Neuronal stem cell (in vitro differentiated cells): ENCODE measurements around the gene ADM2.

Experiments
- DNase-seq: peaks from one replicate; pipeline ENCODE4 v3.0.0-alpha.2; 2013; ENCODE audit warnings: low spot score
- H2AFZ ChIP-seq: one replicate; pipeline ENCODE4 v1.6.1; 2013; ENCODE audit warnings: mild to moderate bottlenecking, low read length, inconsistent platforms
- H2AK5ac ChIP-seq: 2 replicates; pipeline ENCODE4 v1.6.1; 2013; ENCODE audit warnings: low read depth, mild to moderate bottlenecking, inconsistent platforms, low read length, moderate library complexity, mixed read lengths
- H2BK120ac ChIP-seq: 2 replicates; pipeline ENCODE4 v1.6.1; 2013; ENCODE audit warnings: low read depth, mild to moderate bottlenecking, inconsistent platforms, low read length, moderate library complexity, mixed read lengths
- H2BK12ac ChIP-seq: one replicate; pipeline ENCODE4 v1.6.1; 2013; ENCODE audit warnings: low read length, inconsistent platforms
- H2BK15ac ChIP-seq: 2 replicates; pipeline ENCODE4 v1.6.1; 2013; ENCODE audit warnings: mild to moderate bottlenecking, low read length, inconsistent platforms, mixed read lengths
- H2BK5ac ChIP-seq: one replicate; pipeline ENCODE4 v1.6.1; 2013; ENCODE audit warnings: inconsistent platforms, mild to moderate bottlenecking, low read length, moderate library complexity
- H3K14ac ChIP-seq: one replicate; pipeline ENCODE4 v1.6.1; 2013; ENCODE audit warnings: low read length, inconsistent platforms
- H3K18ac ChIP-seq: 2 replicates; pipeline ENCODE4 v1.6.1; 2013; ENCODE audit warnings: low read length, inconsistent platforms
- H3K23ac ChIP-seq: 2 replicates; pipeline ENCODE4 v1.6.1; 2013; ENCODE audit warnings: low read depth, mild to moderate bottlenecking, mixed read lengths, low read length, inconsistent platforms; ENCODE audit not compliant: poor library complexity
- H3K27ac ChIP-seq: replicated peaks from 3 replicates; pipeline ENCODE4 v1.5.1; 2013; ENCODE audit warnings: low read length, inconsistent platforms
- H3K27me3 ChIP-seq, 3 experiments: 2 replicates each; pipeline ENCODE4 v1.6.1; 2013; ENCODE audit warnings: low read length in 3 of 3, mild to moderate bottlenecking in 2 of 3, inconsistent platforms in 1 of 3, low read depth in 1 of 3, mixed read lengths in 1 of 3, moderate library complexity in 1 of 3; ENCODE audit not compliant: control insufficient read depth in 3 of 3, insufficient read depth in 3 of 3
- H3K36me3 ChIP-seq, 2 donors: replicated peaks in 1 of 2; 2 replicates each; pipeline ENCODE4 v1.6.1; 2013; ENCODE audit warnings: low read length in 2 of 2; ENCODE audit not compliant: control insufficient read depth in 2 of 2, insufficient read depth in 2 of 2
- H3K4ac ChIP-seq: 2 replicates; pipeline ENCODE4 v1.6.1; 2013; ENCODE audit warnings: inconsistent platforms, mild to moderate bottlenecking, low read length, moderate library complexity
- H3K4me1 ChIP-seq, 2 donors: 1 replicate in 1 of 2; 2 replicates in 1 of 2; pipeline ENCODE4 v1.6.1; 2013; ENCODE audit warnings: low read length in 2 of 2, low read depth in 1 of 2; ENCODE audit not compliant: control insufficient read depth in 2 of 2, insufficient read depth in 1 of 2
- H3K4me2 ChIP-seq: one replicate; pipeline ENCODE4 v1.6.1; 2013; ENCODE audit warnings: mild to moderate bottlenecking, low read length, inconsistent platforms; ENCODE audit not compliant: insufficient read depth, poor library complexity, severe bottlenecking
- H3K4me3 ChIP-seq, 2 donors: 2 replicates each; pipeline ENCODE4 v1.5.1; 2013; ENCODE audit warnings: low read length in 2 of 2, mild to moderate bottlenecking in 2 of 2, inconsistent platforms in 1 of 2, moderate library complexity in 1 of 2
- H3K79me1 ChIP-seq: one replicate; pipeline ENCODE4 v1.6.1; 2013; ENCODE audit warnings: low read depth, mild to moderate bottlenecking, inconsistent platforms, low read length, moderate library complexity
- H3K9ac ChIP-seq: one replicate; pipeline ENCODE4 v1.6.1; 2013; ENCODE audit warnings: mild to moderate bottlenecking, low read depth, low read length, inconsistent platforms; ENCODE audit not compliant: poor library complexity
- H3K9me3 ChIP-seq, 2 donors: replicated peaks in 1 of 2; 2 replicates each; pipeline versions ENCODE3 to v1.6.1; 2013; ENCODE audit warnings: low read length in 2 of 2, mild to moderate bottlenecking in 2 of 2, inconsistent platforms in 1 of 2, low read depth in 1 of 2, mixed read lengths in 1 of 2, moderate library complexity in 1 of 2; ENCODE audit not compliant: control insufficient read depth in 2 of 2, insufficient read depth in 1 of 2
- H4K8ac ChIP-seq: one replicate; pipeline ENCODE4 v1.6.1; 2013; ENCODE audit warnings: low read depth, mild to moderate bottlenecking, inconsistent platforms, low read length, moderate library complexity
- H4K91ac ChIP-seq: one replicate; pipeline ENCODE4 v1.6.1; 2013; ENCODE audit warnings: low read length, low read depth, mild to moderate bottlenecking, inconsistent platforms; ENCODE audit not compliant: poor library complexity
- WGBS, 2 donors: extraction: QIAGEN DNeasy Blood & Tissue Kit; methylation state at CpG; one replicate each; pipeline ENCODE4 v1.1.7; 2013; ENCODE audit warnings: missing lambda C conversion rate in 2 of 2, mixed read lengths in 1 of 2; ENCODE audit not compliant: insufficient read length in 2 of 2, insufficient replicate concordance in 1 of 2; ENCODE audit errors: extremely low coverage in 2 of 2; 5-methylcytosine and 5-hydroxymethylcytosine counted together

The ADM2 gene

DNA sequence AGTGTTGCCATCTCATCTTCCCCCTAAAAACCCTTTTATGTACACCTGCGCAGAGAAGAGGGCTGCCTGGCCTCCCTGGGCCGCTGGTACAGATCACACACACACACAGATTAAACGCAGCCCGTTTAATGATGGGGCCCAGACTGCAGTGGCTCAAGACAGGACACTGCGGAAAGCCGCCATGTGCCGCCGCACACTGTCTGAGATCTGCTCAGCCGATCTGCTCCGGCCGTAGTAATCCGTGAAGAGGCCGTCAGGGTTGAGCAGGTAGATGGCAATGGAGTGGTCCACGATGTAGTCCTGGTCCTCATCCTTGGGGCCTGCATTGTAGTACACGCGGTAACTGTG is 42.1 kb downstream of the ADM2 start:
- Histone ChIP-seq H3K36me3 (peaks cover 44 to 58% of the 10 kb centered on the region in 2 donors), H4K8ac (no peak overlapping the region)

DNA sequence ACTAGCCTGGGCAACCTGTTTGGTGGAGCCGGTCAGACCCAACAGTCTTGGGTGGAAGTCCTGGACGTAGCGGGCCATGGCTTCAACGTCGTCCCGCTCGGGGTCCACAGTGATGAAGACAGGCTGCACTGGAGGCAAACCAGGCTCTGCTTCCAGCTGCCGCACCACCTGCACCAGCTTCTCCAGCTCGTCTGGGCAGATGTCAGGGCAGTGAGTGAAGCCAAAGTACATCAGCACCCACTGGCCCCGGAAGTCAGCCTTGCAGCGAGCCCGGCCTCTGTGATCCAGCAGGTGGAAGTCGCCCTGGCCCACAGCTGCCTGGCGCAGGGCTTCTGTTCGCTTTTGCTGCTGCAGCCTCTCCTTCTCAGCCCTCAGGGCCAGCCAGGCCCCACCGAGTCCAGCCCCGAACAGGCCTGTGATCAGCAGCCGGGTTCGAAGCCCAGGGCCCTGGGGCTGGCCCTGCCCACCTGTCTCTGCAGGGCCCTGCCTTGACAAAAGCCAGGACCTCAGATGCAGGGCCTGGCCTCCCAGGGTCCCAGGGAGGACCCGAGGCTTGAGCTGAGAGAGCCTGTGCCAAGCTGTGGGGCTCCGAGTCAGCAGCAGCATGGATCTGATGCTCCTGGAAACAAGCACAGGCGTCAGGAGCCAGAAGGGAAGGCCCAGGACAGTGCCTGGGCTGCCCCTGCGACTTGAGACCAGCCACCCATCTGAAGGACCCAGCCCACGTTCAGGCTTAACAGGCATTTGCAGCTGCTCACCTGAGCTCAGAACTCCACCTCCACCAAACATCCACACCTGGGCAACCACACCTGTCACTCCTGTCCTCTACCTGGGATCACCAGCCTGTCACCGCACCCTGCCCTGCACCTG is 42.7 kb downstream of the ADM2 start:
- no peak overlapping the region for H3K23ac ChIP-seq
- H3K36me3 ChIP-seq, result peaks cover 40 to 51% of the 10 kb centered on the region in 2 donors
- peak overlapping the region; percentile 74 for H3K9ac ChIP-seq
- H3K27ac ChIP-seq, result no peak overlapping the region
- peaks cover 11 to 17% of the 10 kb centered on the region in 2 donors for H3K4me1 ChIP-seq
- no peak overlapping the region for H3K4me2 ChIP-seq
- H2BK15ac ChIP-seq, result no peak overlapping the region
- H3K4me3 ChIP-seq, result peak overlapping the region; percentile 38 to 84
- H4K91ac ChIP-seq, result no peak overlapping the region
- no peak for DNase-seq
- no peak overlapping the region for H2BK5ac ChIP-seq
- peaks cover 0 to 5% (median 0%) of the 10 kb centered on the region in 3 experiments for H3K27me3 ChIP-seq
- no peak overlapping the region for H4K8ac ChIP-seq
- no peak overlapping the region for H3K14ac ChIP-seq
- H3K4ac ChIP-seq, result no peak overlapping the region
- peaks cover 12% of the 10 kb centered on the region for H3K79me1 ChIP-seq
- no CpG with 5 or more reads among the region's 25 CpGs for WGBS, 2 donors
- H3K18ac ChIP-seq, result no peak overlapping the region
- H3K9me3 ChIP-seq, result peaks cover 2 to 6% of the 10 kb centered on the region in 2 donors
- H2BK120ac ChIP-seq, result no peak overlapping the region
- H2BK12ac ChIP-seq, result no peak overlapping the region
- no peak overlapping the region for H2AK5ac ChIP-seq
- H2AFZ ChIP-seq, result no peak overlapping the region

More for the DNA sequence above, 42.1 kb downstream of the ADM2 start:
- peaks cover 12% of the 10 kb centered on the region for H3K79me1 ChIP-seq
- H3K4me2 ChIP-seq, result no peak overlapping the region
- peaks cover under 1 to 3% of the 10 kb centered on the region in 2 donors for H3K9me3 ChIP-seq
- peaks cover 11 to 17% of the 10 kb centered on the region in 2 donors for H3K4me1 ChIP-seq
- no peak overlapping the region for H2BK12ac ChIP-seq
- H3K23ac ChIP-seq, result peak overlapping the region; percentile 55
- H2BK5ac ChIP-seq, result no peak overlapping the region
- H3K27ac ChIP-seq, result no peak overlapping the region
- no peak overlapping the region for H3K14ac ChIP-seq
- H2BK15ac ChIP-seq, result no peak overlapping the region
- H3K4ac ChIP-seq, result no peak overlapping the region
- H2BK120ac ChIP-seq, result no peak overlapping the region
- peaks cover 0 to under 1% (median 0%) of the 10 kb centered on the region in 3 experiments for H3K27me3 ChIP-seq
- no CpG with 5 or more reads among the region's 16 CpGs for WGBS, 2 donors
- no peak overlapping the region for H3K9ac ChIP-seq
- no peak overlapping the region for H2AFZ ChIP-seq
- no peak overlapping the region for H3K18ac ChIP-seq
- H2AK5ac ChIP-seq, result no peak overlapping the region
- no peak overlapping the region for H3K4me3 ChIP-seq
- H4K91ac ChIP-seq, result no peak overlapping the region
- DNase-seq, result no peak

DNA sequence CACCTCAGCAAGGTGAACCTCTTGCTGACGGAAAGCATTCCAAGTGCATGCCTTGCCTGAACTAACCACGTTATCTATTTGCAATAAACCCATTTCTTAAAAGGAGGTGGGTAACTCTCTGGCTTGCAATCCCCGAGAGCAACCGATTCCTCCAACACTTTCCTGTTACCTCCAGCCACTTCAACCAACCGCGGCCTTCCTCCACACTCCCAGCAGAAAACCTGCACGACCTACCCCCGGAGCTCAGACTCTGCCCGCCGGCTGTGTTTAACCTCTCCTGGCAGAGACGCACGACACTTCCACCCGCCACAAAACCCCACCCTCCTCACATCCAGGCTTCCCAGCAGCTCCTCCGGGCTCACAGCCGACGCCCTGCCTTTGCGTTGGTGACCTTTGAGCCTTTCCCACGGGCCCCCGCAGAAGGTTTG is 43.3 kb downstream of the ADM2 start:
- Histone ChIP-seq H2BK5ac (no peak overlapping the region), H3K14ac (peak overlapping the region; percentile 82), H2AFZ (peak overlapping the region; percentile 98), H3K4me3 (peak overlapping the region; percentile 84 to 91), H4K91ac (no peak overlapping the region), H3K27ac (no peak overlapping the region), H4K8ac (no peak overlapping the region), H2AK5ac (peak overlapping the region; percentile 88), H3K9ac (peak overlapping the region; percentile 93), H3K27me3 (peaks cover 0 to 11% (median 2%) of the 10 kb centered on the region in 3 experiments), H2BK120ac (no peak overlapping the region), H3K18ac (no peak overlapping the region), H2BK12ac (no peak overlapping the region), H2BK15ac (no peak overlapping the region), H3K4me2 (peak overlapping the region; percentile 65), H3K4me1 (peaks cover 11 to 17% of the 10 kb centered on the region in 2 donors), H3K9me3 (peaks cover 3 to 9% of the 10 kb centered on the region in 2 donors), H3K36me3 (peaks cover 35 to 45% of the 10 kb centered on the region in 2 donors), H3K4ac (no peak overlapping the region), H3K79me1 (peaks cover 12% of the 10 kb centered on the region), H3K23ac (peak overlapping the region; percentile 80)
- no CpG with 5 or more reads among the region's 19 CpGs for WGBS, 2 donors
- no peak for DNase-seq
